KMS-11 (cell line): ENCODE results near the gene CISTR.

Source experiments
- H2AFZ ChIP-seq: fragments of 200-600 bp; sonication (generic); 2 replicates; pipeline ENCODE4 v1.6.1; 2016; ENCODE audit warnings: antibody characterized with exemption, mixed run types, low read depth
- H3K27ac ChIP-seq: fragments of 200-600 bp; sonication (generic); 2 replicates; pipeline ENCODE4 v1.6.1; 2016; ENCODE audit warnings: mild to moderate bottlenecking, mixed run types
- H3K27me3 ChIP-seq: fragments of 200-600 bp; sonication (generic); 2 replicates; pipeline ENCODE4 v1.6.1; 2017; ENCODE audit warnings: mild to moderate bottlenecking, low read depth, mixed run types, moderate library complexity; ENCODE audit not compliant: insufficient read depth
- H3K36me3 ChIP-seq: fragments of 200-600 bp; sonication (generic); 2 replicates; pipeline ENCODE4 v1.6.1; 2017; ENCODE audit warnings: mild to moderate bottlenecking, mixed run types; ENCODE audit not compliant: insufficient read depth
- H3K4me1 ChIP-seq: fragments of 200-600 bp; sonication (generic); 2 replicates; pipeline ENCODE4 v1.6.1; 2016; ENCODE audit warnings: mild to moderate bottlenecking, low read depth, mixed run types; ENCODE audit not compliant: poor library complexity, severe bottlenecking
- H3K4me2 ChIP-seq: fragments of 200-600 bp; sonication (generic); 2 replicates; pipeline ENCODE4 v1.7.0; 2016; ENCODE audit warnings: mild to moderate bottlenecking, mixed run types
- H3K4me3 ChIP-seq: fragments of 200-600 bp; sonication (generic); IDR thresholded peaks from 2 replicates; pipeline ENCODE4 v1.6.1; 2017; ENCODE audit warnings: low read depth, low read length, mixed read lengths; ENCODE audit not compliant: insufficient read depth
- H3K79me2 ChIP-seq: fragments of 200-600 bp; sonication (generic); 2 replicates; pipeline ENCODE4 v1.6.1; 2016; ENCODE audit warnings: low read depth, mixed run types; ENCODE audit not compliant: insufficient read depth
- H3K9ac ChIP-seq: fragments of 200-600 bp; sonication (generic); 2 replicates; pipeline ENCODE4 v1.6.1; 2016; ENCODE audit warnings: mild to moderate bottlenecking, mixed run types
- H4K20me1 ChIP-seq: fragments of 200-600 bp; sonication (generic); 2 replicates; pipeline ENCODE4 v1.6.1; 2016; ENCODE audit warnings: mild to moderate bottlenecking, mixed run types; ENCODE audit not compliant: insufficient read depth
- CTCF ChIP-seq: fragments of 200-600 bp; sonication (generic); conservative IDR thresholded peaks from 2 replicates; pipeline ENCODE4 v1.6.1; 2017; ENCODE audit warnings: low read depth, mild to moderate bottlenecking, antibody characterized with exemption, low read length, moderate library complexity, mixed read lengths

The CISTR gene

GRCh38 chr12:53761306-53761705 lies 9.5 kb upstream of the CISTR start:
- Histone ChIP-seq H3K36me3 (no peaks in the 10 kb centered on the region), H3K27me3 (peaks cover 47% of the 10 kb centered on the region), H3K4me1 (peaks cover 4% of the 10 kb centered on the region), H3K4me3 (no peak overlapping the region), H3K79me2 (no peaks in the 10 kb centered on the region), H4K20me1 (no peaks in the 10 kb centered on the region), H3K27ac (no peak overlapping the region), H3K4me2 (no peak overlapping the region), H2AFZ (no peak overlapping the region), H3K9ac (no peak overlapping the region)
- TF ChIP-seq CTCF, result no peak

GRCh38 chr12:53759261-53759660 lies 7.5 kb upstream of the CISTR start:
- no peak overlapping the region for H3K27ac ChIP-seq
- H3K4me2 ChIP-seq, result no peak overlapping the region
- peaks cover 11% of the 10 kb centered on the region for H3K4me1 ChIP-seq
- no peak for TF ChIP-seq CTCF
- H3K27me3 ChIP-seq, result peaks cover 64% of the 10 kb centered on the region
- H3K4me3 ChIP-seq, result no peak overlapping the region
- H4K20me1 ChIP-seq, result no peaks in the 10 kb centered on the region
- H3K79me2 ChIP-seq, result no peaks in the 10 kb centered on the region
- H3K9ac ChIP-seq, result no peak overlapping the region
- H2AFZ ChIP-seq, result no peak overlapping the region
- H3K36me3 ChIP-seq, result no peaks in the 10 kb centered on the region

GRCh38 chr12:53758730-53759103 lies 6.9 kb upstream of the CISTR start:
- TF ChIP-seq CTCF, result no peak
- H3K9ac ChIP-seq, result no peak overlapping the region
- peaks cover 69% of the 10 kb centered on the region for H3K27me3 ChIP-seq
- H3K4me1 ChIP-seq, result peaks cover 11% of the 10 kb centered on the region
- no peaks in the 10 kb centered on the region for H4K20me1 ChIP-seq
- no peaks in the 10 kb centered on the region for H3K36me3 ChIP-seq
- H2AFZ ChIP-seq, result no peak overlapping the region
- no peak overlapping the region for H3K4me3 ChIP-seq
- no peak overlapping the region for H3K4me2 ChIP-seq
- H3K79me2 ChIP-seq, result no peaks in the 10 kb centered on the region
- H3K27ac ChIP-seq, result no peak overlapping the region

- H3K79me2 ChIP-seq, result no peaks in the 10 kb centered on the region
- TF ChIP-seq CTCF, result no peak
- no peak overlapping the region for H2AFZ ChIP-seq
- no peak overlapping the region for H3K27ac ChIP-seq
- H3K27me3 ChIP-seq, result peaks cover 70% of the 10 kb centered on the region
- H3K4me2 ChIP-seq, result no peak overlapping the region
- H3K36me3 ChIP-seq, result no peaks in the 10 kb centered on the region
- H4K20me1 ChIP-seq, result no peaks in the 10 kb centered on the region
- no peak overlapping the region for H3K4me3 ChIP-seq
- H3K9ac ChIP-seq, result no peak overlapping the region
- peaks cover 11% of the 10 kb centered on the region for H3K4me1 ChIP-seq
These were observed 6.4 kb upstream of the CISTR start for GRCh38 chr12:53758081-53758729.
